Stomach (tissue), 9 donors: ENCODE measurements around the gene SOX3. TPM values are rescaled to one million over a fixed set of nuclear protein-coding genes. Genes with fewer than 3 reads are reported as not detected.

Experiments
- DNase-seq, 2 donors: peaks; one replicate each; pipeline versions ENCODE4 v3.0.0 to v3.0.0-alpha.2; 2013 to 2019
- H3K27ac ChIP-seq, 5 donors: fragments of 200-600 bp in 4 of 5; sonication (generic) in 4 of 5; one replicate each; pipeline ENCODE4 v1.5.1; 2013 to 2019; ENCODE audit warnings: mild to moderate bottlenecking in 1 of 5, moderate library complexity in 1 of 5
- H3K27me3 ChIP-seq, 3 donors: fragments of 200-600 bp; sonication (generic); one replicate each; pipeline ENCODE4 v1.5.1; 2017 to 2019; ENCODE audit warnings: mixed run types in 1 of 3
- H3K36me3 ChIP-seq, 4 donors: fragments of 200-600 bp; sonication (generic); 1 replicate in 3 of 4; 2 replicates in 1 of 4; pipeline ENCODE4 v1.5.1; 2016 to 2019
- H3K4me1 ChIP-seq, 4 donors: fragments of 200-600 bp; sonication (generic); one replicate each; pipeline ENCODE4 v1.5.1; 2016 to 2019
- H3K4me3 ChIP-seq, 4 donors: fragments of 200-600 bp; sonication (generic) in 3 of 4; one replicate each; pipeline ENCODE4 v1.5.1; 2016 to 2019; ENCODE audit warnings: mild to moderate bottlenecking in 1 of 4
- H3K9me3 ChIP-seq, 4 donors: fragments of 200-600 bp; sonication (generic); one replicate each; pipeline ENCODE4 v1.5.1; 2016 to 2019
- EP300 ChIP-seq: sonication (generic); formaldehyde crosslinking; IDR thresholded peaks from one replicate; pipeline ENCODE4 v1.6.1; 2017; ENCODE audit warnings: antibody characterized with exemption
- POLR2A ChIP-seq, 4 donors: fragments of 450-650 bp; IDR thresholded peaks; one replicate each; pipeline ENCODE4 v1.6.1; 2016; ENCODE audit warnings: antibody characterized with exemption in 4 of 4, control low read depth in 2 of 4, mild to moderate bottlenecking in 1 of 4, moderate library complexity in 1 of 4
- POLR2AphosphoS5 ChIP-seq, 3 donors: sonication (generic); formaldehyde crosslinking; IDR thresholded peaks; one replicate each; pipeline ENCODE4 v1.6.1; 2016; ENCODE audit warnings: antibody characterized with exemption in 3 of 3
- WGBS, 5 donors: extraction: QIAGEN DNeasy Blood & Tissue Kit in 3 of 5; methylation state at CpG; one replicate each; pipeline versions ENCODE4 v1.1.5 to v1.1.7; 2013 to 2018; 5-methylcytosine and 5-hydroxymethylcytosine counted together
- intact Hi-C: fragments of 100-400 bp; cut with DNase I; formaldehyde crosslinking; loops from one replicate; pipeline ENCODE4 v1.15.1; 2023; ENCODE audit warnings: low total_unique reads
- polyA plus RNA-seq, 3 donors: library from polyadenylated mRNA; stranded (reverse); fragments of 200-250 nt; gene quantifications; one replicate each; pipeline ENCODE4 v1.2.3, GENCODE V29; 2013
- total RNA-seq, 5 donors: library from RNA; depleted of rRNA; stranded (reverse); fragments of >200 nt; gene quantifications; one replicate each; pipeline versions ENCODE4 v1.1.0 to v1.2.3, GENCODE V29; 2014 to 2016
- TF ChIP-seq, protein P1 (sequence below), 7 experiments: fragments of 450-650 bp in 4 of 7; fragments of 200-600 bp in 3 of 7; sonication (generic) in 3 of 7; IDR thresholded peaks; one replicate each; pipeline ENCODE4 v1.5.1; 2016 to 2019; ENCODE audit warnings: antibody characterized with exemption in 7 of 7, control low read depth in 2 of 7, mild to moderate bottlenecking in 1 of 7
- donor health status: healthy with polysubstance abuse.
- donor health status: Bipolar disorder and iron deficiency.
- donor health status: healthy.

The SOX3 gene
- total and polyA plus RNA-seq, 8 donors = not detected

- intact Hi-C loops = no loop called here
Measured at GRCh38 chrX:140475025-140475424, 29.8 kb downstream of the SOX3 start.

DNA sequence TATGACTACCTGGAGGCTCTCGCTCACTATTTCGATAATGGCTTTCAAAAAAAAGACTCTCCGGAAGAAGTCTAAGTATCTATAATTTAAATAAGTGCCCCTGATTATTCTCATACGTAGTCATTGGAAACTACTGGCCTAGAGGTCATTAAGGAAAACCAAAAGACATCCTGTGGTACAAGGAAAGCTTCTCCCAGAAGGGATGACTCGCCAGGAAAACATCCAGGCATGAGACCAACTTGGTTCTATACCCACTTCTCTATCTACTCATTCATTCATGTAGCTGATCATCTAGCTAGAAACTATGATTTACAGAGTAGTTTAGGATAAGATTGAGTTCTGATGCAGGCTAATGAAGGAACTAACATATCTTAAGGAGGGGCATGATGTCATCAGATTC, 37.7 kb downstream of the SOX3 start:
- no peak for DNase-seq
- Histone ChIP-seq H3K27me3 (no peaks in the 10 kb centered on the region), H3K36me3 (no peaks in the 10 kb centered on the region), H3K27ac (no peak overlapping the region), H3K4me1 (no peaks in the 10 kb centered on the region), H3K4me3 (no peak overlapping the region), H3K9me3 (no peaks in the 10 kb centered on the region)
- intact Hi-C loops = no loop called here
- WGBS, 5 donors = 73 to 84% (median 76%) methylated on average over 5 of the region's 5 CpGs
- TF ChIP-seq, protein P1, sequence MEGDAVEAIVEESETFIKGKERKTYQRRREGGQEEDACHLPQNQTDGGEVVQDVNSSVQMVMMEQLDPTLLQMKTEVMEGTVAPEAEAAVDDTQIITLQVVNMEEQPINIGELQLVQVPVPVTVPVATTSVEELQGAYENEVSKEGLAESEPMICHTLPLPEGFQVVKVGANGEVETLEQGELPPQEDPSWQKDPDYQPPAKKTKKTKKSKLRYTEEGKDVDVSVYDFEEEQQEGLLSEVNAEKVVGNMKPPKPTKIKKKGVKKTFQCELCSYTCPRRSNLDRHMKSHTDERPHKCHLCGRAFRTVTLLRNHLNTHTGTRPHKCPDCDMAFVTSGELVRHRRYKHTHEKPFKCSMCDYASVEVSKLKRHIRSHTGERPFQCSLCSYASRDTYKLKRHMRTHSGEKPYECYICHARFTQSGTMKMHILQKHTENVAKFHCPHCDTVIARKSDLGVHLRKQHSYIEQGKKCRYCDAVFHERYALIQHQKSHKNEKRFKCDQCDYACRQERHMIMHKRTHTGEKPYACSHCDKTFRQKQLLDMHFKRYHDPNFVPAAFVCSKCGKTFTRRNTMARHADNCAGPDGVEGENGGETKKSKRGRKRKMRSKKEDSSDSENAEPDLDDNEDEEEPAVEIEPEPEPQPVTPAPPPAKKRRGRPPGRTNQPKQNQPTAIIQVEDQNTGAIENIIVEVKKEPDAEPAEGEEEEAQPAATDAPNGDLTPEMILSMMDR (IDR thresholded peaks at IDR 0.05) = no peak
- no peak for TF ChIP-seq POLR2AphosphoS5 (IDR thresholded peaks at IDR 0.05)
- no peak for TF ChIP-seq POLR2A (IDR thresholded peaks at IDR 0.05)
- TF ChIP-seq EP300 = no peak

More at GRCh38 chrX:140475025-140475424, 29.8 kb downstream of the SOX3 start:
- TF ChIP-seq, protein P1 (IDR thresholded peaks at IDR 0.05) = no peak
- no peak for TF ChIP-seq EP300
- TF ChIP-seq POLR2AphosphoS5 (IDR thresholded peaks at IDR 0.05) = no peak
- TF ChIP-seq POLR2A (IDR thresholded peaks at IDR 0.05) = no peak
- no peak for DNase-seq
- H3K27me3 ChIP-seq = no peaks in the 10 kb centered on the region
- H3K4me1 ChIP-seq = no peaks in the 10 kb centered on the region
- H3K27ac ChIP-seq = no peak overlapping the region
- no peak overlapping the region for H3K4me3 ChIP-seq
- H3K36me3 ChIP-seq = no peaks in the 10 kb centered on the region
- peaks cover 0 to 31% (median 16%) of the 10 kb centered on the region in 4 donors for H3K9me3 ChIP-seq

Other genes starting within 250 kb of the SOX3 start
- 10 to 100 TPM in 3 of 5 donors, 1 to 10 TPM in 2; 1.2 to 45.4 (median 19.2) TPM for gene LINC00632, start 204.7 kb upstream of the SOX3 start, total RNA-seq
- gene LINC00632, start 204.7 kb upstream of the SOX3 start, polyA plus RNA-seq = 1 to 10 TPM in 2 of 3 donors, under 1 TPM in 1; 0.25 to 1.8 (median 1.1) TPM